CD4-positive, alpha-beta T cell treated with Interleukin-2 at 100 ng/mL for 4 hours (primary cell): Measurements from ENCODE around the gene PLTP.
A peak's percentile ranks its signal among the peaks of the same experiment; 100 is the strongest.

Experiments used
- DNase-seq: peaks from one replicate; pipeline ENCODE4 v3.0.0-alpha.2; 2020; ENCODE audit warnings: low spot score

The PLTP gene

DNA sequence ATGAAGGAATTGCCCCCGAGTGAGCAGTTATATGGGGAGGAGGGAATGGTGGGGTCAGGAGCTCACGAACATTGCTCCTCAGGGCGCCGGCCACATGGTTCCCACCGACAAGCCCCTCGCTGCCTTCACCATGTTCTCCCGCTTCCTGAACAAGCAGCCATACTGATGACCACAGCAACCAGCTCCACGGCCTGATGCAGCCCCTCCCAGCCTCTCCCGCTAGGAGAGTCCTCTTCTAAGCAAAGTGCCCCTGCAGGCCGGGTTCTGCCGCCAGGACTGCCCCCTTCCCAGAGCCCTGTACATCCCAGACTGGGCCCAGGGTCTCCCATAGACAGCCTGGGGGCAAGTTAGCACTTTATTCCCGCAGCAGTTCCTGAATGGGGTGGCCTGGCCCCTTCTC lies 13.7 kb downstream of the PLTP start:
- no peak for DNase-seq

DNA sequence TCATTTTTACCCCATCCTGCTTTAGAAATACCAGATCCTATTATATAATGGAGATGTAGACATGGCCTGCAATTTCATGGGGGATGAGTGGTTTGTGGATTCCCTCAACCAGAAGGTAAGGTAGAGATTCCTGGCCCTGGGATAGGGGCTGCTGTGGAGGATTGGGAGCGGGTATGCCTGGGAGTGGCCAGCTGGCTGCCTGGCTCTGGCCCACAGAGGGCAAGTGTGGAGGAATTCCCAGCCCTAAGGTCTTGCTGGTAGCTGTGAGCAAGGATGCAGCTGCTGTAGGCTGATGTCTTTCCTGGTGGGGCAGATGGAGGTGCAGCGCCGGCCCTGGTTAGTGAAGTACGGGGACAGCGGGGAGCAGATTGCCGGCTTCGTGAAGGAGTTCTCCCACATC lies 14.3 kb downstream of the PLTP start:
- DNase-seq, result no peak

DNA sequence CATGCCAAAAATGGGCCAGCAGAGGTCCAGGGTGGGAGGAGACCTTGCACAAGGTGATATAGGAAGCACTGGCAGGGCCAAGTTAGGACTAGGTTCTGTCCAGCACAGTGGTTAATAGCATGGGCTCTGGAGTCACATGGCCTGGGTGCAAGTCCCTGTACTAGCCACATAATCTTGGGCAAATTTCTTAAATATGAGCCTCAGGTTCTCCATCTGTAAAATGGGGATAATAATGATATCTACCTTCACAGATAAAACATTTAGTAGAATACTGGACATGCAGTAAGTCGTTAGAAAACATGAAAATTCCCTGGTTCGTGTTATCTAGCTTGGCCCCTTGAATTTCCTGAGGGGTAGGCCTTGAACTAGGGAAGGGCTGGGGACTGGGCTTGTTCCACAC lies 14.7 kb downstream of the PLTP start:
- DNase-seq, result no peak

DNA sequence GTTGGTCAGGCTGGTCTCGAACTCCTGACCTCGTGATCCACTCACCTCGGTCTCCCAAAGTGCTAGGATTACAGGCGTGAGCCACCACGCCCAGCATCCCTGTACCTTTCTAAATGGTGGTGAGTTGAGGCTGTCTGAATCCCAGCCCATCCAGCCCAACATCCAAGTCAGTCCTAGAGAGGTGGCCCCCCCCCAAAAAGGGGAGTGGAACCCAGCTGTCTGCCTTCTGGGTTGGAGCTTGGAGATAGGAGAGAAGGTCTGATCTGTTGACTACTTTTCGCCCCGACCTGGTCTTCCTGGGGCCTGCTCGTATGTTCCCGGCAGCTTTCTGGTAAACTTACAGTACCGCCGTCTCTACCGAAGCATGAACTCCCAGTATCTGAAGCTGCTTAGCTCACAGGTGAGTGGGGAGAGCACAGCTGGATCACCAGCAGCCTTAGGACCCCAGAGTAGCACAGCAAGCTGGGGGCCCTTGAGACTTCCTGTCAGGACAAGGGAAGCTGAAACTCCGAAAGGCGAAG lies 15.3 kb downstream of the PLTP start:
- no peak for DNase-seq

DNA sequence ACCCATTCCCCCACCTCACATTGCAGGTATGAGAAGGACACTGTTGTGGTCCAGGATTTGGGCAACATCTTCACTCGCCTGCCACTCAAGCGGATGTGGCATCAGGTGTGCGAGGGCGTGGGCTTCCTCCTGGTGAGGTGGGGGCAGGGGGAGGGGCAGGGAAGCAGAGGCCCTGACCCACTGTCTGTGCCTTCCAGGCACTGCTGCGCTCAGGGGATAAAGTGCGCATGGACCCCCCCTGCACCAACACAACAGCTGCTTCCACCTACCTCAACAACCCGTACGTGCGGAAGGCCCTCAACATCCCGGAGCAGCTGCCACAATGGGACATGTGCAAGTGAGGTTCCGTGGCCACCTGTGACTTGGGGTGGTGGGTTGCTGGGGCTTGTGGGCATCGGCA lies 17.2 kb downstream of the PLTP start:
- no peak for DNase-seq

DNA sequence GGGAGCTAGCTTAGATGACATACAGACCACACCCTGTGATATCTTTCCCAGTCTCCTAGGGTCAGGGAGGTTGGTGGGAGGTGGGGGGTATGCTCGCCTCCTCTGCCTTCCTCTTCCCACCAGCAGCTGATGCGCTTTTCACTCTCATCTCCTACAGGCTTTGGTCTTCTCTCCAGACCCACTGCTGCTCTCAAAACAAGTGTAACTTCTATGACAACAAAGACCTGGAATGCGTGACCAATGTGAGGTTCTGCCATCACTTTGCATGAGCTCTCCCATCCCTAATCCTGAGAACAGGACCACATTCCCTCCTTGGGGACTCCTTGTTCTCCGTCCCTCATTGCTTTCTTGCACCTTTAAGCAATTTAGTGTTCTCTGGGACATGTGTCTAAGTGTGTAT lies 18.1 kb downstream of the PLTP start:
- no peak for DNase-seq

DNA sequence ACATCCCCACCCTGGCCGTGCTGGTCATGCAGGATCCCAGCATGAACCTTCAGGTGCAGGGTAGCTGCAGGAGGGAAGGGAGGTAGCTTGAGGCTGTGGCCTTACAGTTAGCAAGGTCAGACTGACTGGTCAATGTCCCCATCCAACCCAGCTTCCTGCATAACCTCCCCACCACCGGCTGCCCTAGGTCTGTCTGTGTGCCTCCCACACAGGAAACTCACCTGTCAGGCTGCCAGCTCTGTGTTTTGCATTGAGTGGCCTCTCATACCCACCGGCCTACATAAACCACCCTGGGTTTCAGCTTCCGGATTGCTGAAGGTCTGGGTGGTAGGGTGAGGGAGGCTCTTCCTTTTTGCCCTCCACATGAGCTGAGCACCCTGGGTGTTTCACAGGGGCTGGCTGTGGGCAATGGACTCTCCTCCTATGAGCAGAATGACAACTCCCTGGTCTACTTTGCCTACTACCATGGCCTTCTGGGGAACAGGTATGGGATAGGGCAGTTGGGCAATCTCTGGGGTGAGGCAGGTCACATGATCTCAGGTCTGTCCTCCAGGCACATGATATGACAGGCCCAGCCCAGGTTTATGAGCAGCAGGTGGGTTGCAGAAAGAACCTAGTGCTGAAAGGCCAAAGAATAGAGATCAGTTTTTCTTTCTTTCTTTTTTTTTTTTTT lies 19.0 kb downstream of the PLTP start:
- peak; percentile 27 for DNase-seq

DNA sequence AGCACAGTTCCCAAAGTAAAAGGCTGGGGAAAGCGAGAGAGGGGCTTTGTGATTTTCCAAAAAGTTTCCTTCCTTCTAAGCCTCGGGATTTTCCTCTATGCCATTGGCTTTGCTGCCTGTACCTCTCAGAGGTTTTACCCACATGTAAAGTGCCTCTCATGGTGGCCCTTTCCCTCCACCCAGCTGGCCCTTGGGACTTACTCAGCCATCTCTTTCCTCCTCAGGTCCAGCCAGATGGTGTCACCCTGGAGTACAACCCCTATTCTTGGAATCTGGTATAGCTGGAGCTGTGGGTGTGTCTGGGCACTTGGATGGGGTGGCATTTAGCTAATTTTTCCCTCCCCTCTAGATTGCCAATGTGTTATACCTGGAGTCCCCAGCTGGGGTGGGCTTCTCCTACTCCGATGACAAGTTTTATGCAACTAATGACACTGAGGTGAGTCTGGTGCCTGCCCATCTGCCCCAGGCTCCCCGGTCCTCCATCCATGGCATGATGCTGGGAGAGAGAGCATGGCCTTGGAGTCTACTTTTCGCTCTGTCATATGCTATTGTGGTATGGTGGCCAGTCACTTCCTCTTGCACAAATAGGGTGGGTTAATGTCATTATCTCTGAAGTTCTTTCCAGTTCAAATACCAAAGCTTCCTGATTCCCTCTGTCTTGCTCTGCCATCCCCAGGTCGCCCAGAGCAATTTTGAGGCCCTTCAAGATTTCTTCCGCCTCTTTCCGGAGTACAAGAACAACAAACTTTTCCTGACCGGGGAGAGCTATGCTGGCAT lies 19.7 kb downstream of the PLTP start:
- no peak for DNase-seq

DNA sequence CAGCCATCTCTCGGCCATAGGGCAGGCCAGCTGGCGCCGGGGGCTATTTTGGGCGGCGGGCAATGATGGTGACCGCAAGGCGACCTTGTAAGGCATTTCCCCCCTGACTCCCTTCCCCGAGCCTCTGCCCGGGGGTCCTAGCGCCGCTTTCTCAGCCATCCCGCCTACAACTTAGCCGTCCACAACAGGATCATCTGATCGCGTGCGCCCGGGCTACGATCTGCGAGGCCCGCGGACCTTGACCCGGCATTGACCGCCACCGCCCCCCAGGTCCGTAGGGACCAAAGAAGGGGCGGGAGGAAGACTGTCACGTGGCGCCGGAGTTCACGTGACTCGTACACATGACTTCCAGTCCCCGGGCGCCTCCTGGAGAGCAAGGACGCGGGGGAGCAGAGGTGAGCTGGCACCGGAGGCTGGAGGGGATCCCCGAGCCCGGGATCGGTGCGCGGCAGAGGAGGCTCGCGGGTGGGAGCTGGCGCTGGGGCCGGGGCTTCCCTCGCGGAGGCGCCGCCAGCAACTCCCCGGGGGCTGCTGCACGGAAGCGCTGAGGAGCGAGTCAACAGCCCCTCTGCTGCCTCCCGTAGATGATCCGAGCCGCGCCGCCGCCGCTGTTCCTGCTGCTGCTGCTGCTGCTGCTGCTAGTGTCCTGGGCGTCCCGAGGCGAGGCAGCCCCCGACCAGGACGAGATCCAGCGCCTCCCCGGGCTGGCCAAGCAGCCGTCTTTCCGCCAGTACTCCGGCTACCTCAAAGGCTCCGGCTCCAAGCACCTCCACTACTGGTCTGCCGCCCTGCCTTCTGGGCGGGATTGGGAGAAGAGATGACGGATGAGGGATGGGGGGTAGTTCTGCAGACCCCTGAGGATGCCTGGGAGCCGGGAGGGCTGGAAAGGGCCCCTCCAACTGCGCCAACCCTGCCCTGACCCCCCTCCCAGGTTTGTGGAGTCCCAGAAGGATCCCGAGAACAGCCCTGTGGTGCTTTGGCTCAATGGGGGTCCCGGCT lies 20.7 kb downstream of the PLTP start, which contains the start of the genes CTSA and NEURL2:
Gene CTSA, plus strand, starts transcription at position 351 of the 999 bp plus-strand sequence. Its CDS starts 234 bp downstream, at position 585.
Gene NEURL2, minus strand, starts transcription at position 224 of the 999 bp plus-strand sequence. Its CDS starts 217 bp downstream, at position 7.
- DNase-seq, result peak; percentile 81

DNA sequence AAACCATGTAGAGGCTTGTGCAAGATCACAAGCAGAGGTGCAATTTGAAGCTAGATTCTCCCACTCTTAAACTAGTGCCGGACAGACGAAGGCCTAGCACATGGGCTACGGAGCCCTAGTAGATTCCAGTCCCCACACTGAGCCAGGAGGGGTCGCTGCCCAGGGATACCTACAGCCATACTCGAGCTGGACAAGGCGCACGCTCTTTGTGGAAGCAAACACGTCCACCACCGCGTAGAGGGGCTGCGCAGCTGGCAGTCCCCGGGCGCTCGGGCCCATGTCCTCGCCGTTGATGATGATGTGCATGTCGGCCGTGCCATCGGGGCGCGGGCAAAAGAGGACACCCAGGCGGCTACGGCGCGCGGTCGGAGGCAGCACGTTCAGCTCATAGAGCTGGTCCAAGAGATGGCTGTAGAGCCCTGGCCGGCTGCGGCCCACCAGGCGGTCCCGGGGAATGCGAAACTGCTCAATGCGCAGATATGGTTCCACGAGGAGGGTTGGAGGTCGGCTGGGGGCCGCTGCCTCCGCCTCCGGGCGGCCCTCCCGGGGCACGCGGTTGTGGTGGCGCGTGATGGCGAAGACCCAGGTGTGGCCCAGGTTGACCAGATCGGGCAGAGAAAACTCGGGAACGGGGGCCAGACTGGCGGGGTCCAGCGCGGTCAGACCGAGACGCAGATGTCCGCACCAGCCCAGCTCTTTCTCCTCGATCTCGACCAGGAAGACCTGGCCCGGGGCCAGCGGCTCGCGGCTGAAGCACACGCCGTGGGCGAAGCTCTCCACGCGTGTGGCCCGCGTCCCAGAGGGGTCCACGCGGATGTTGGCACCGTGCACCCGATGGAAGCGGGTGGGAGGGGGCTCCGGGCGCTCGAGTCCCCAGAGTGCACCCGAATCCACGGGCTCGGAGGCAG lies 21.6 kb downstream of the PLTP start:
- peak; percentile 42 for DNase-seq

DNA sequence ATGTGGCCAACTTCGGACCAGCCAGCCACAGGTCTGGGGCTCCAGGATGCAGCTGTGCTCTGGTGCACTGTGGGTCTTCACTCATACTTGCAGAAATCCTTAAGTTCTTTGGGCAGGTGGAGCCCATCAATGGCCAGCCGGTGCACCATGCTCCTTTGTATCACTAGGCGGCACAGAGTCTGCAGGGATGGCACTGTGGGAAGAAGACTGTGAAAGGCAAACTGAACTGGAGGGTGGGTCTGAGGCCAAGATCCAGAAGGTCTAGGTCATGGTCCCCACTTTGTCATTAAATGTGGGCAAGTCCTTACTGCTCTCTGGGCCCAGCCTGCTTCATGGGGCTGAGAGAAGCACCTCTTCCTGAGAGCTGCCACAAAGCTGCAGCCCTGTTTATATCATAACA lies 23.3 kb downstream of the PLTP start:
- DNase-seq, result no peak

DNA sequence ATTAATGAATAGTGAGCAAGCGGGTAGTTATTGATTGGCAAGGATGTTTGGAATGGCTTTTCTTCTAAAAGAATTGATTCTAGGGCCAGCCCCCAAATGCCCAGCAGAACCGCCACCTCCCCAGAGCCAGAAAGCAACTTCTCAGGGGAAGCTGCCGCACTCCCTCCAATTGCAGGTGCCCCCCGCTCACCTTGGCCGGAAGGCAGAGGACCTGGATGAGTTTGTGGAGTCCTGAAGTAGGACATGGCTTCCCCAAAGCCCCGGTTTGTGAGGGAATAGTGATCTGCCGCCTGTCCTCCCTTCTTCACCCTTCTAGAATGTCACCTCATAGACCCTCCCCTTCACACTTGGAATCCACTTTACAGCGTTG lies 24.6 kb downstream of the PLTP start, which contains the start of gene SPATA25:
Gene SPATA25, minus strand, starts transcription at position 277 of the 370 bp plus-strand sequence. Its CDS starts 32 bp downstream, at position 245.
- DNase-seq, result no peak

DNA sequence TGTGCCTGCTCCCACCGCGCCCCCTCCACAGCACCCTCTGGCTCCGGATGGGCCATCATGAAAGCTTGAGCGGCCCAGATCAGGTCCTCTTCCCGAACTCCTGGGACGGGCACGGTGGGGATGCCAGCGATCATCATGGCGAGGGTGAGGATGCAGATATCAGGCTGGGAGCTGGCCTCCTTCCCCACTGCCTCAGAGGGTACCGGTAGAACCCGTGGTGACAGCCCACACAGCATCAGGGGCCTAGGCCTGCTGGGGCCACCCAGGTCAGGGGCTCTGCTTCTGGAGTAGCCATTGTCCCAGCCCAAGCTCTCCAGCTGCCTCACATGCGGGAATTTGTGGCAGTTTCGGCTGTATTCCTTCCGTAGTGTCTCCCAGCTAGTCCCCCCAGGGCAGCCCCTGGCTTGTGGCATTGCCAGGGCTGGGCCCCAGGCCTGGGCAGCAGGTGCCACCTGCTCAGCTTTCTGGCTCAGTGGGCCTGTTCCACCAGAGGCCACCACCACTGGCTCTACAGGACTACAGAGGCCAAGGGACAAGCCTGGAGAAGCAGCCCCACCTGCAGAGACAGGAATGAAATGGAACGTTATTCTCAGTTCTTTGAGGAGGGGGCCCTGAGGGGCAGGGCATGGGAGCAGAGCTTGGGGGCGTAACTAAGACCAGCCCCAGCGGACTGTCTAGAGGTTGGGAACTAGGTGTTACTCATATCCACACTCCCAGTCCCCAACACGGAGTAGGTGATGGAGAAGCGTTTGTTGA lies 25.2 kb downstream of the PLTP start:
- no peak for DNase-seq

DNA sequence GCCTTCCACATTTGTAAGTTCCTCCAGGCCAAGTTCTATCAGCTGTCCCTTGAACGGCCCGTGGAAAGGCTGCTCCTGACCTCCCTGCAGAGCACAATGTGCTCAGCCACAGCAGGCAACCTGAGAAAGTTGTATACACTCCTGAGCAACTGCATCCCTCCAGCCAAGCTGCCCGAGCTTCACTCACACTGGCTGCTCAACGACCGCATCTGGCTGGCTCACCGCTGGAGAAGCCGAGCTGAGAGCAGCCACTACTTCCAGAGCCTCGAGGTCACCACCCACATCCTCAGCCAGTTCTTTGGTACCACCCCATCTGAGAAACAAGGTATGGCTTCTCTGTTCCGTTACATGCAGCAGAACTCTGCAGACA lies 28.9 kb downstream of the PLTP start:
- DNase-seq, result no peak

DNA sequence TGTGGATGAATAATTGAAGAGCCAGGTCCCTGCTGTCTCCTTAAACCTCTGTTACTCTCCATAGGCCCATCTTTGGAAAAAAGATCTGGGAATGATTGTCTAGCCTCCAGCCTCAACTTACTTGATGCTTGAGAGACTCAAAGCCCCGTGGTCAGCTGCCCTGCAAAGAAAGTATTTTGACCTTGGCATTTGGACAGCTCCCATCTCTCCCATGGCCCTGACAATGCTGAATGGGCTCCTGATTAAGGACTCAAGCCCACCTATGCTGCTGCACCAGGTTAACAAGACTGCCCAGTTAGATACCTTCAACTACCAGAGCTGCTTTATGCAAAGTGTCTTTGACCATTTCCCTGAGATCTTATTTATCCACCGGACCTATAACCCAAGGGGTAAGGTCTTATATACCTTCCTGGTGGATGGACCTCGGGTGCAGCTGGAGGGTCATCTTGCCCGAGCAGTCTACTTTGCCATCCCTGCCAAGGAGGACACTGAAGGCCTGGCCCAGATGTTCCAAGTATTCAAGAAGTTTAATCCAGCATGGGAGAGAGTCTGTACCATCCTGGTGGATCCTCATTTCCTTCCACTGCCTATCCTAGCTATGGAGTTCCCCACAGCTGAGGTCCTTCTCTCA lies 29.4 kb downstream of the PLTP start:
- DNase-seq, result no peak

DNA sequence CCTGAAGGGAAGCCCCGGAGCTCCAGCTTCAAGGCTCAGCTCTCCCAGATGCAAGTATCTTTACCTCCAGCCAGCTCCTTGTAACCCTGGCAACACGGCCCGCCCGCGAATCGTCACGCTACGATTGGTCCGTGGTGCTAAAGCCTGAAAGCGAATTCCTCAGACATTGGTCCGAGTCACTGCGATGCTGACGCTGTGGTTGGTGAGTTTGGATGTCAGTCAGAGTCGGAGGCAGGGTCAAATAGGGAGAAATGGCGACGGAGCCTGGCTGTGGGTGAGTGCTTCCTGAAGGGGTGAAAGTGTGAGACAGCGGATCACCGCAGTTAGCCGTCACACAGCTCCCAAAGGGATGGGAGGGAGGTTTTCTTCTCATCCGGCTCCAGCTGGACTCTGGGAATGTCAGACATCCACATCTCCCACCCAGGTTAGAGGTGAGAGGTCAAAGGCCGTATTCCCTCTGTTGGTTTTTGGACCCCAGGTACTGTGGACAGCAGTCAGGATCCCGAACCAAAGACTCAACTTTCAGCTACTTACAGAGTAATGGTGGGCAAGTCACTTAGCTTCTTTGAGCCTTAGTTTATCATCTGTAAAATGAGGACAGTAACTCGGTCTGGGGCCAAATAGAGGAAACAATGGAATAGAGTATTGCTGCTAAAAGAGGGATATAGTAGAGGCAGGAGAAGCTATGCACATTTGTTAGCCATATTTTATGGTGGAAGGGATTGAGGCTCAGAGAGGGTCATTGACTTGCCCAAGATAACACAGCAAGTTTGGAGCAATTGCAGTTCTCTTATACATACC lies 30.8 kb downstream of the PLTP start, which contains the start of gene ZSWIM1:
Gene ZSWIM1, plus strand, starts transcription at position 240 of the 801 bp plus-strand sequence. CDS start 1,366 bp downstream, outside the sequence.
- DNase-seq, result peak; percentile 100

DNA sequence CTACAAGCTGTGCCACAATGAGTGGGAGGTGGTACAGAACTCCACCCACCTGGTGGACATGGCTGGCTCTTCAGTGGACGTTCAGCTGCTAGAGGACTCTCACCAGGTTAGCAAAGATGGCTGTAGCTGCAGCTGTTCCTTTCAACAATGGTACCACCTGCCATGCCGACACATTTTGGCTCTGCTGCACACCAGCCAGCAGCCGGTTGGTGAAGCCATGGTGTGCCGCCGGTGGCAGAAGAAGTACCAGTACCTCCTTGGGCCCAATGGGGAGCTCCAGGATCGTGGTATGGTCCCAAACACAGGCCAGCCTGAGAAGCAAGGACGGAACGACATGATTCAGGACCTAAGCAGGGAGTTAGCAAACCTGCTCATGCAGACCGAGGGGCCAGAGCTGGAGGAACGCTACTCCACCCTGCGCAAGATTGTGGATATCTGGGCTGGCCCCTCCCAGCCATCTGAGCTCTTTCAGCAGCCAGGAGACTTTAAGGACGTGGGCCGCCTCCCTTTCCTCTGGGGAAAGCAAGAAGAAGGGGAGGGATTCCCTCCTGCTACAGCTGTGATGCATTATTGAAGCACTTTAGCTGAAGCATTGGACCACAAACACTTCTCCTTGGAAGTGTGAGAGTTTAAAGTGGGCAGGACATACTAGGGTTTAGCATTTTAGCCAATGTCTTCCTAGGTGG lies 33.7 kb downstream of the PLTP start:
- no peak for DNase-seq

DNA sequence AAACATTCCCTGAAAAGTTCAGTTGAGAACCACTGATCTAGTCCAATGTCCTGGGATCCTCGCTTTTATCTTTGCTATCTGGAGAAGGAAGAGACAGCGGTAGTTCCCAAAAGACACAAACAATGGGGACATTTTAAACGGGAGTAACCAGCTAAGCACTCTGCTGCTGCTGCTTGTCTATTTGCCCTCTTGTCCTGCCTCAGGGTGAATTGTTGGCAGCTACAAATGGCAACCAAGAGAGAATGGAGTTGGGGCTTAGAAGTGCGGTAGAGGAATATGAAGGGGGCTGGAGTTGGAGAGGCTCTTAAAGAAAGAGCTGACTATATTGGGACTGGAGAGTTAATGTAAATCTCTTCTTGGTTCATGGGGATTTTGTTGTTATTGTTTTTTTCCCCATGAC lies 37.4 kb downstream of the PLTP start:
- DNase-seq, result no peak
